Measurements from ENCODE around the gene INPP5J.

DNA sequence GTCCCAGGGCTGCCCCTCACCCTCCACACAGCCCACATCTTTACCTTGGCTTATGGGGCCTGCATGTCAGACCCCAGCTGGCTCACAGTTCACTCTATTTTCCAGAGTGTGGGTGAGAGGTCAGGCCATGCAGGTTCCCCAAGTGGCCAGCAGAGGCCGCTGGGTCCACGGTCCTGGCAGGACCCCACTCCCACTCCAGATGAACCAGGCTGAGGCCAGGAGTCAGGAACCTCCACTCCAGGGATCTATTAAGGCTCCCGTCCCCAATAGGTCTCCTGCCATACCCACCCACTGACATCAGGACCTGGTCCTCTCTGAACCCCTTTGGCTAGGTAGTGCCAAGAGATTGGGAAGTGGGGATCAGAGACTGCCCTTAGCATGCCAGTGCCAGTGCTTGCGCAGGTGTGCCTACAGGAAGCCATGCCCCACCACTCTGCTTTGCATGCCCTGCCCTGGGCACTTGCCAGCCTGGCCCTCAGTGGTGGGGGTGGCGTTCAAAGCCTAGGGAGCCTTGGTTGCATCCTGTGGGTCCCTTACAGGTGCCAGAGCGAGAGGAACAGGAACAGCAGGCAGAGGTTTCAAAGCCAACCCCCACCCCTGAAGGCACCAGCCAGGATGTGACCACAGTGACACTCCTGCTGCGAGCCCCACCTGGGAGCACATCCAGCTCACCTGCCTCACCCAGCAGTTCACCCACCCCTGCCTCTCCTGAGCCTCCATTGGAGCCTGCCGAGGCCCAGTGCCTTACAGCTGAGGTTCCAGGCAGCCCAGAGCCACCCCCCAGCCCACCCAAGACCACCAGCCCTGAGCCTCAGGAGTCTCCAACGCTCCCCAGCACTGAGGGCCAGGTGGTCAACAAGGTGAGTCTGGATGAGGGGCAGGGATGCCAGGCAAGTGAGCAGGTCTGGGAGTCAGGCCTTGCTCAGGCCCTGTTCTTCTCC, 33.3 kb upstream of the INPP5J start:
- TF ChIP-seq YY1 (IDR thresholded peaks at IDR 0.05; ENCODE audit: insufficient read depth, insufficient read length) (no peak), ZNF274 (IDR thresholded peaks at IDR 0.05; ENCODE audit: low read depth, low read length) (no peak), SUZ12 (IDR thresholded peaks at IDR 0.05; ENCODE audit: extremely low read depth, insufficient read depth, insufficient read length) (no peak)

Data from NT2/D1 (cell line).